ENCODE measurements around the gene UCN.

GRCh38 chr2:27297195-27297594 is 11.1 kb downstream of the UCN start:
- TF ChIP-seq TAF1 (IDR thresholded peaks at IDR 0.05; ENCODE audit: borderline replicate concordance, insufficient read depth, low read length): no peak
- no peak for TF ChIP-seq POLR2AphosphoS5 (IDR thresholded peaks at IDR 0.05; ENCODE audit: low read depth, low read length)
- no peak for TF ChIP-seq REST (IDR thresholded peaks at IDR 0.05; ENCODE audit: insufficient read depth in 1 of 2, low read depth in 2 of 2, low read length in 2 of 2)
- TF ChIP-seq SIN3A (IDR thresholded peaks at IDR 0.05; ENCODE audit: borderline replicate concordance, insufficient read depth, low read length): no peak
